ENCODE results near the gene COLEC11.

GRCh38 chr2:3670376-3670775 lies 75.5 kb downstream of the COLEC11 start:
- TF ChIP-seq POLR2AphosphoS5 (IDR thresholded peaks at IDR 0.05), result no peak
- TF ChIP-seq CTCF (IDR thresholded peaks at IDR 0.05 in 8 of 11, conservative IDR thresholded peaks at IDR 0.05 in 3 of 11), result no peak
- TF ChIP-seq POLR2A (IDR thresholded peaks at IDR 0.05), result no peak

All from spleen (tissue), 7 donors.